WTC11 (cell line): ENCODE data around the gene FAM53B. TPM values are rescaled to one million over a fixed set of nuclear protein-coding genes. Genes with fewer than 3 reads are reported as not detected.
A peak's percentile ranks its signal among the peaks of the same experiment; 100 is the strongest.

Experiments
- ATAC-seq: fragments of 200-7000 bp; cut with Tn5 transposase; 2 replicates; pipeline ENCODE4 v1.10.0; 2021; ENCODE audit warnings: mild to moderate bottlenecking, moderate library complexity
- CTCF ChIA-PET: fragments of 300-600 bp; sonication (Branson Sonifier 250); formaldehyde crosslinking; loops from one replicate; lab custom pipeline; 2021; ENCODE audit warnings: antibody characterized with exemption; lab: Charles Lee
- POLR2A ChIA-PET: fragments of 350-600 bp; sonication (Branson Sonifier 250); formaldehyde crosslinking; loops from one replicate; lab custom pipeline; 2021; ENCODE audit warnings: antibody characterized with exemption; lab: Charles Lee
- DNase-seq: peaks from one replicate; pipeline ENCODE4 v3.0.0; 2021; ENCODE audit warnings: low spot score
- H3K27ac Mint-ChIP-seq: 2 replicates; pipeline ENCODE4 v1.8.0; 2021; ENCODE audit warnings: mixed read lengths
- H3K27me3 Mint-ChIP-seq: 2 replicates; pipeline ENCODE4 v1.8.0; 2021; ENCODE audit warnings: low read depth, mild to moderate bottlenecking, moderate library complexity, mixed read lengths
- H3K36me3 Mint-ChIP-seq: 2 replicates; pipeline ENCODE4 v1.8.0; 2021; ENCODE audit warnings: mixed read lengths
- H3K4me1 Mint-ChIP-seq: 2 replicates; pipeline ENCODE4 v1.8.0; 2022; ENCODE audit warnings: mixed read lengths
- H3K4me3 Mint-ChIP-seq: 2 replicates; pipeline ENCODE4 v1.8.0; 2021; ENCODE audit warnings: mild to moderate bottlenecking, moderate library complexity, mixed read lengths
- H3K9me3 Mint-ChIP-seq: 2 replicates; pipeline ENCODE4 v1.8.0; 2021; ENCODE audit warnings: mixed read lengths
- CBFB ChIP-seq: sonication (generic); formaldehyde crosslinking; IDR thresholded peaks from 2 replicates; pipeline ENCODE4 v1.8.1; 2022; ENCODE audit warnings: mild to moderate bottlenecking, low read depth, missing genetic modification reagents
- CDX4 ChIP-seq: fragments of 250-450 bp; sonication (Bioruptor Pico); IDR thresholded peaks from 2 replicates; pipeline ENCODE4 v1.9.0; 2021; ENCODE audit warnings: moderate library complexity, mild to moderate bottlenecking, inconsistent platforms, borderline replicate concordance
- E2F5 ChIP-seq: sonication (generic); formaldehyde crosslinking; IDR thresholded peaks from 2 replicates; pipeline ENCODE4 v1.8.1; 2022; ENCODE audit warnings: mild to moderate bottlenecking, moderate library complexity, missing genetic modification reagents
- ESRRA ChIP-seq: sonication (generic); formaldehyde crosslinking; IDR thresholded peaks from 2 replicates; pipeline ENCODE4 v1.8.1; 2022; ENCODE audit warnings: mild to moderate bottlenecking, missing genetic modification reagents, borderline replicate concordance
- ETV6 ChIP-seq: sonication (generic); formaldehyde crosslinking; IDR thresholded peaks from 2 replicates; pipeline ENCODE4 v1.8.1; 2022; ENCODE audit warnings: mild to moderate bottlenecking, missing genetic modification reagents
- FOXK1 ChIP-seq: sonication (generic); formaldehyde crosslinking; IDR thresholded peaks from 2 replicates; pipeline ENCODE4 v1.8.0; 2022; ENCODE audit warnings: mild to moderate bottlenecking, moderate library complexity, missing genetic modification reagents
- IRF1 ChIP-seq: sonication (generic); formaldehyde crosslinking; IDR thresholded peaks from 2 replicates; pipeline ENCODE4 v1.8.0; 2023; ENCODE audit warnings: missing genetic modification reagents
- JAZF1 ChIP-seq: fragments of 250-450 bp; sonication (Bioruptor Pico); IDR thresholded peaks from 2 replicates; pipeline ENCODE4 v1.9.0; 2021; ENCODE audit warnings: moderate library complexity, mild to moderate bottlenecking, inconsistent platforms
- MXD4 ChIP-seq: fragments of 250-450 bp; sonication (Bioruptor Pico); IDR thresholded peaks from 2 replicates; pipeline ENCODE4 v1.8.0; 2021; ENCODE audit warnings: mild to moderate bottlenecking, moderate library complexity, borderline replicate concordance
- PRDM15 ChIP-seq: sonication (generic); formaldehyde crosslinking; IDR thresholded peaks from 2 replicates; pipeline ENCODE4 v1.8.0; 2022; ENCODE audit warnings: missing genetic modification reagents
- PRRX2 ChIP-seq: fragments of 250-450 bp; sonication (Bioruptor Pico); IDR thresholded peaks from 2 replicates; pipeline ENCODE4 v1.8.0; 2021; ENCODE audit warnings: mild to moderate bottlenecking
- TEAD4 ChIP-seq: sonication (generic); formaldehyde crosslinking; IDR thresholded peaks from 2 replicates; pipeline ENCODE4 v1.8.0; 2022; ENCODE audit warnings: mild to moderate bottlenecking, missing genetic modification reagents
- USF1 ChIP-seq: sonication (generic); formaldehyde crosslinking; IDR thresholded peaks from 2 replicates; pipeline ENCODE4 v1.8.0; 2022; ENCODE audit warnings: mild to moderate bottlenecking, missing genetic modification reagents
- ZMAT4 ChIP-seq: fragments of 250-450 bp; sonication (Bioruptor Pico); IDR thresholded peaks from 2 replicates; pipeline ENCODE4 v1.9.0; 2021; ENCODE audit warnings: mild to moderate bottlenecking
- ZNF232 ChIP-seq: sonication (generic); formaldehyde crosslinking; IDR thresholded peaks from 2 replicates; pipeline ENCODE4 v1.8.0; 2022; ENCODE audit warnings: mild to moderate bottlenecking, missing genetic modification reagents
- ZNF281 ChIP-seq: sonication (generic); formaldehyde crosslinking; IDR thresholded peaks from 2 replicates; pipeline ENCODE4 v1.8.0; 2023; ENCODE audit warnings: mild to moderate bottlenecking, missing genetic modification reagents
- ZNF425 ChIP-seq: fragments of 250-450 bp; sonication (Bioruptor Pico); conservative IDR thresholded peaks from 2 replicates; pipeline ENCODE4 v1.9.0; 2021; ENCODE audit warnings: mild to moderate bottlenecking
- total RNA-seq: library from RNA; stranded (reverse); gene quantifications from 3 replicates; pipeline ENCODE4 v1.2.3, GENCODE V29; 2021

Gene FAM53B
- total RNA-seq, 1 experiment from 2014 or later, result 21.3 TPM

GRCh38 chr10:124676416-124677062 is 67.6 kb downstream of the FAM53B start:
- H3K36me3 Mint-ChIP-seq, result peaks cover 20% of the 10 kb centered on the region
- no peak for ATAC-seq
- CTCF ChIA-PET, result interaction anchor here (1.7 kb wide), 1 partner anchor 65 kb away, joined by 7 read pairs; no protein-coding TSS in a partner anchor
- TF ChIP-seq PRDM15 (CRISPR knock-in tag) (no peak), CDX4 (CRISPR knock-in tag) (no peak), ZNF425 (no peak), PRRX2 (no peak), CBFB (no peak), ZMAT4 (CRISPR knock-in tag) (no peak), ZNF281 (CRISPR knock-in tag) (no peak), FOXK1 (CRISPR knock-in tag) (no peak), IRF1 (no peak)
- TF ChIP-seq, all 79 proteins: peak for 0
- H3K9me3 Mint-ChIP-seq, result no peaks in the 10 kb centered on the region
- H3K4me3 Mint-ChIP-seq, result no peak overlapping the region
- no peak for DNase-seq
- no peaks in the 10 kb centered on the region for H3K27me3 Mint-ChIP-seq
- POLR2A ChIA-PET, result interaction anchor here (1.0 kb wide), 1 partner anchor 65 kb away, joined by 4 read pairs; no protein-coding TSS in a partner anchor
- peaks cover 12% of the 10 kb centered on the region for H3K4me1 Mint-ChIP-seq
- H3K27ac Mint-ChIP-seq, result peak overlapping the region; percentile 42

GRCh38 chr10:124675824-124676223 is 68.4 kb downstream of the FAM53B start:
- peaks cover 15% of the 10 kb centered on the region for H3K4me1 Mint-ChIP-seq
- ATAC-seq, result no peak
- no peaks in the 10 kb centered on the region for H3K9me3 Mint-ChIP-seq
- no peaks in the 10 kb centered on the region for H3K27me3 Mint-ChIP-seq
- TF ChIP-seq ZNF232 (no peak), MXD4 (CRISPR knock-in tag) (no peak), TEAD4 (CRISPR knock-in tag) (no peak), ESRRA (CRISPR knock-in tag) (no peak), CBFB (no peak), USF1 (no peak), JAZF1 (CRISPR knock-in tag) (no peak), ETV6 (CRISPR knock-in tag) (no peak), E2F5 (no peak)
- TF ChIP-seq, all 79 proteins: peak for 0
- ChIA-PET CTCF (interaction anchor here (1.1 kb wide), 1 partner anchor 65 kb away, joined by 6 read pairs; no protein-coding TSS in a partner anchor), POLR2A (interaction anchor here (1.0 kb wide), 1 partner anchor 66 kb away, joined by 4 read pairs; no protein-coding TSS in a partner anchor)
- no peak for DNase-seq
- Mint-ChIP-seq H3K36me3 (peaks cover 15% of the 10 kb centered on the region), H3K27ac (0 out of 2 replicates have a peak overlapping the region, but pooled peaks have one; percentile 42), H3K4me3 (no peak overlapping the region)
